Stimulated activated CD4-positive, alpha-beta T cell treated with anti-CD3 and anti-CD28 coated beads, Interleukin-15, amount 100 ng/mL, for 48 hours (primary cell): ENCODE measurements around the gene ZNF808.
"Not testable (repeated sequence)": the region's sequence is repeated elsewhere in the genome, so short reads cannot be mapped to it uniquely, and the experiment has no call there.

Experiments
- DNase-seq, 2 donors: peaks; one replicate each; pipeline ENCODE4 v3.0.0-alpha.2; 2020; ENCODE audit warnings: low read depth in 2 of 2

ZNF808 gene

DNA sequence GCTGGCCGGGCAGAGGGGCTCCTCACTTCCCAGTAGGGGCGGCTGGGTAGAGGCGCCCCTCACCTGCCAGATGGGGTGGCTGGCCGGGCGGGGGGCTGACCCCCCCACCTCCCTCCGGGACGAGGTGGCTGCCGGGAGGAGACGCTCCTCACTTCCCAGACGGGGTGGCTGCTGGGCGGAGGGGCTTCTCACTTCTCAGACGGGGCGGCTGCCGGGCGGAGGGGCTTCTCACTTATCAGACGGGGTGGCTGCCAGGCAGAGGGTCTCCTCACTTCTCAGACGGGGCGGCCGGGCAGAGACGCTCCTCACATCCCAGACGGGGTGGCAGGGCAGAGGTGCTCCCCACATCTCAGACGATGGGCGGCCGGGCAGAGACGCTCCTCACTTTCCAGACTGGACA is 66.0 kb downstream of the ZNF808 start:
- DNase-seq, result not testable (repeated sequence)

DNA sequence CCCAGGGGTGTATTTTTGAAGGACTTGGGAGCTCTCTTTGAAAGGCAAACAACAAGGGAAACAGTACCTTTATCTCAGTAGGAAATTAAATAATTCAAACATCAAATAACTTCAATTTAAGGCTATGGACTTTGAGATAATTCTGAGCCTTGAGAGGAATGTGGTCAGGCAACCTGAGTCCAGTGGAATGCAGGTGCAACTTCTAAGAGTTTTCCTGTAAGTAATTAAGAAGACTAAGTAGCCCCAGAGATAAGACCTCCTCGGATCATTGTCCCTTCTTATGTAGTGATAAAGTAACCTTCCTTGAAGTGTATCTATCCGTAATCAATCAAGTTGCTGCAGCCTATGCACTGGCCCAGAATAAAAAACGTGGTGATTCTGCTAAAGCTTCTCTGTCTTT is 71.8 kb downstream of the ZNF808 start:
- no peak for DNase-seq

DNA sequence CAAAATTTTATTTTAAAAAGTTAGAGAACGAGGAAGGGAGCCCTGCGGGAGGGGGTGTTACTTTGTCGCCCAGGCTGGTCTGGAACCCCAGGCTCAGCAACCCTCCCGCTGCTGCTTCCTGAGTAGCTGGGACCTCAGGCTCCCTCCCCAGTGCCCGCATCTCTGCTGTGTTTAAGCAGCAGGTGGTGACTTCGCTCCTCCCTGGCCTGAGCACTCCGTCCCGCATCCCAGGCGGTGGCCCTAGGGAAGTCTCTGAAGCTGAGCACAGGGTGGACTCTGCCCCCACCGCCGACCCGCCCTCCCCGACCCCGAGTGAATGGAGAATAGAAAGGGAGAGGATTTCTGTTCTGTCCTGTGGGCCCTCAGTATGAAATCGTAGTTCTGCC is 73.2 kb downstream of the ZNF808 start:
- DNase-seq, result no peak

DNA sequence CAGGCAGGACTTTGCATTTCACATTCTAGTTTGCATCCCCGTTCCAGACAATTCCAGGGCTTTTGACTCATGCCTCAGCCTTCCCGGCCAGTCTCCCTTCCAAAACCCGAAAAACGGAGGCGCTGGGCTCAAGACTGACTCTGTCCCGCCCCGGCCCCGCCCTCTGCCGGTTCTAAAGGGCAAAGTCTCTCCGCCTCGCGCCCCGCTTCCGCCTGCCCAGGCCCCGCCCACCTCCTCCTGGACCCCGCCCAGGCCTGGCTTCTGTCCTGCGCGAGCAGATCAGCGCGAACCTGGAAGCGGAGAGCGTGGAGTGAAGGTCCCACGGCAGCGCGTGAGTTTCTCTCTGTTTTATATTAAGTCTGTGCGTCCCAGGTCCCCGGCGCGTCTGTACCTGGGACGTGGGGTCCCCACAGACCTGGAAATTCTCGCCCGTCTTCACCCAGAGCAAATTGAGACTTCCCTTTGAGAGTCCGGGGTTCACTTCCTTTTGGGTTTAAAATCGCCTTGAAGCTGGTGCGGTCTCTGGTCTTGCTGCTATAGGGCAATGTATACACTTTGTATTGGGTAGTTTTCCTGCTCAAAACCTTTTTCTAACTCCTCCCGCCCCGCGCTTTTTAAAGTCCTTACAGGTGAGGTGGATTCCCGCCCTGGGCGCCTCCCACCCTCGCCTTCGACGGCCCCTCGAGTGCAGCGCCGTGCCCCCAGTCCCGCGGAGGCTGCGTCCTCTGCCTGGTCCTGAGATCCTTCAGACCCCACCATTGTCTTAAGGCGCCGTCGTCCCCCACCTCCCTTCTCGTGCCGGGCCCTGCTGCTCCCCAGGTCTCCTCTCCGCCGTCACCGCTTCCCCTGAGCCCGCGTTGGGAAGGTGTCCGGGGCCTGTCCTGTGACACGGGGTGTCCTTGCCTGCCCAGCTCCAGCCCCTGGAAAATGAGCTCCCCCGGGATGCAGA is 73.8 kb downstream of the ZNF808 start:
- peak; percentile 82 to 93 for DNase-seq

DNA sequence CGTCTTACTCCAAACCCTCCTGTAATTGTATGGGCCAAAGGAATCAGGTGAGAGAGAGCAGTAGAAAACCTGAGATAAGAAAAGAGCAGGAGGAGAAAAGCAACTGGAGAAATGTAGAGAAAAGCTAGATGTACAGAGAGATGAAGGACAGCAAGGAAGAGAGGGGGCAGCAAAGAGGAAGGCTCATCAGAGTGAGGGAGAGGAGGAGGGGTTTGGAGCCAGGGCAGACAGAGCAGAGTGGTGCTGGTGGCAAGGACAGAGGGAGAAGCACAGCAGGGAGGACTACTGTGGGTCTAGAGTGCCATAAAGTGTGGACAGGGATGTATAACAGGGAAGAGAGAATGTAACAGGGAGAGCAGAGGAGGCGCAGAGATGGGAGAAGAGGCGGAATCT is 74.5 kb downstream of the ZNF808 start:
- not testable (repeated sequence) for DNase-seq

DNA sequence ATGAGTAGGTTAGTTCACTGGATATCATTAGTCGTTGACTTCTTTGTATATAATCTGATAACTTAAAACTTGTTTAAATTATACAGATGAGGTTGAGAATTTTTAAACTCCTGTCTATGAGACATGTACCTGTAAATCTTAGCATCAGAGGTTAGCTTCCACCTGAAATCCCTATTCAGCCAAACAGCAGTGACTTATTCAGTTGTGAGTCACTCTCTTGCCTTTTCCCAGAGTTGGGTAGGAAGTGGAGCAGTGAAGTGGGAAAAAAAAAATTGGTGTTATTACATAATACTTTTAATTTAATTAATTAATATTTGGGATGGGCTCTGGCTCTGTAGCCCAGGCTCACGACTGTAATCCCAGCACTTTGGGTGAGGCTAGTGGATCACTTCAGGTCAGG is 75.5 kb downstream of the ZNF808 start:
- no peak for DNase-seq

DNA sequence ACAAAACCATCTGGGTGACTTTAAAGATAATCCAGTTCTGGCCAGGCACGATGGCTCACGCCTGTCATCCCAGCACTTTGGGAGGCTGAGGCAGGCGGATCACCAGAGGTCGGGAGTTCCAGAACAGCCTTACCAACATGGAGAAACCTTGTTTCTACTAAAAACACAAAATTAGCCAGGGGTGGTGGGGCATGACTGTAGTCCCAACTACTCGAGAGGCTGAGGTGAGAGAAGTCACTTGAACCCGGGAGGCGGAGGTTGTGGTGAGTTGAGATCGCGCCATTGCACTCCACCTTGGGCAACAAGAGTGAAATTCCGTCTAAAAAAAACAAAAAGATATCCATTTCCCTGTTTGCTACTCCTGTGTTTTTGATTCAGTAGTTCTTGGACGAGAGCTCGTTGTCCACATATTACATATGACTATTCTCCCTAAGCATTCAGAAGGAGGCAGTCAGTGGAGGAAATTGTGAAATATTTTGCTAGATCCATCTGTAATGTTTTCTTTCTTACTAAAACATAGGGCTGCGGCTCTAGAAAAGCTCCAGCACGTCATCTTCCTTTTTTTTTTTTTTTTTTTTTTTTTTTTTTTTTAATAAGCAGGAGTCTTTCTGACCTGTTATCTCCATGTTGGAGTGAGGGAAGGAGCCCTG is 76.2 kb downstream of the ZNF808 start:
- no peak for DNase-seq
